Trophoblast cell (in vitro differentiated cells and primary cell): ENCODE results near the gene USP9X.

Source experiments
- DNase-seq, 2 donors: peaks; one replicate each; pipeline ENCODE4 v3.0.0-alpha.2; 2016
- H2AFZ ChIP-seq: 2 replicates; pipeline ENCODE4 v1.6.1; 2013; ENCODE audit warnings: low read length, moderate library complexity, mild to moderate bottlenecking; ENCODE audit not compliant: insufficient read depth, poor library complexity
- H2AK5ac ChIP-seq: 2 replicates; pipeline ENCODE4 v1.6.1; 2013; ENCODE audit warnings: mild to moderate bottlenecking, low read length
- H2BK120ac ChIP-seq: 2 replicates; pipeline ENCODE4 v1.6.1; 2013; ENCODE audit warnings: low read length, mild to moderate bottlenecking, moderate library complexity; ENCODE audit not compliant: insufficient read depth, poor library complexity
- H2BK12ac ChIP-seq: 2 replicates; pipeline ENCODE4 v1.6.1; 2013; ENCODE audit warnings: mild to moderate bottlenecking, low read length, moderate library complexity
- H2BK5ac ChIP-seq: 2 replicates; pipeline ENCODE4 v1.6.1; 2013; ENCODE audit warnings: low read length, low read depth, moderate library complexity, mild to moderate bottlenecking; ENCODE audit not compliant: poor library complexity
- H3K14ac ChIP-seq: 2 replicates; pipeline ENCODE4 v1.6.1; 2013; ENCODE audit warnings: mild to moderate bottlenecking, low read length
- H3K18ac ChIP-seq: 2 replicates; pipeline ENCODE4 v1.6.1; 2013; ENCODE audit warnings: mild to moderate bottlenecking, low read length
- H3K23ac ChIP-seq: 2 replicates; pipeline ENCODE4 v1.6.1; 2013; ENCODE audit warnings: low read length
- H3K27ac ChIP-seq: 2 replicates; pipeline ENCODE4 v1.5.1; 2013; ENCODE audit warnings: low read depth, mild to moderate bottlenecking, inconsistent platforms, low read length, moderate library complexity
- H3K27me3 ChIP-seq: 2 replicates; pipeline ENCODE4 v1.6.1; 2013; ENCODE audit warnings: inconsistent platforms, mild to moderate bottlenecking, low read length, moderate library complexity; ENCODE audit not compliant: insufficient read depth
- H3K36me3 ChIP-seq, 2 experiments: 1 replicate in 1 of 2; 2 replicates in 1 of 2; pipeline ENCODE4 v1.6.1; 2013; ENCODE audit warnings: low read length in 2 of 2, mild to moderate bottlenecking in 2 of 2, moderate library complexity in 1 of 2; ENCODE audit not compliant: insufficient read depth in 2 of 2, control insufficient read depth in 1 of 2
- H3K4ac ChIP-seq: 2 replicates; pipeline ENCODE4 v1.6.1; 2013; ENCODE audit warnings: low read depth, mild to moderate bottlenecking, low read length, moderate library complexity
- H3K4me1 ChIP-seq, 2 experiments: 1 replicate in 1 of 2; 2 replicates in 1 of 2; pipeline ENCODE4 v1.6.1; 2013; ENCODE audit warnings: low read length in 2 of 2, mild to moderate bottlenecking in 2 of 2, moderate library complexity in 1 of 2; ENCODE audit not compliant: insufficient read depth in 2 of 2, control insufficient read depth in 1 of 2
- H3K4me2 ChIP-seq: 2 replicates; pipeline ENCODE4 v1.6.1; 2013; ENCODE audit warnings: inconsistent platforms, mild to moderate bottlenecking, low read length, moderate library complexity
- H3K4me3 ChIP-seq: 2 replicates; pipeline ENCODE4 v1.5.1; 2013; ENCODE audit warnings: mild to moderate bottlenecking, low read depth, low read length, inconsistent platforms
- H3K79me1 ChIP-seq: one replicate; pipeline ENCODE4 v1.6.1; 2013; ENCODE audit warnings: low read length
- H3K79me2 ChIP-seq: 2 replicates; pipeline ENCODE4 v1.6.1; 2013; ENCODE audit warnings: low read length, mild to moderate bottlenecking; ENCODE audit not compliant: control insufficient read depth, insufficient read depth, poor library complexity
- H3K9ac ChIP-seq: 2 replicates; pipeline ENCODE4 v1.6.1; 2013; ENCODE audit warnings: mild to moderate bottlenecking, low read length
- H3K9me3 ChIP-seq: 2 replicates; pipeline ENCODE4 v1.6.1; 2013; ENCODE audit warnings: low read depth, mild to moderate bottlenecking, control low read depth, inconsistent platforms, low read length; ENCODE audit not compliant: insufficient read depth
- H4K12ac ChIP-seq: 2 replicates; pipeline ENCODE4 v1.6.1; 2013; ENCODE audit warnings: low read depth, mild to moderate bottlenecking, low read length, moderate library complexity
- H4K8ac ChIP-seq: 2 replicates; pipeline ENCODE4 v1.6.1; 2013; ENCODE audit warnings: low read depth, mild to moderate bottlenecking, low read length, moderate library complexity
- H4K91ac ChIP-seq: one replicate; pipeline ENCODE4 v1.6.1; 2013; ENCODE audit warnings: low read depth, mild to moderate bottlenecking, low read length, moderate library complexity
- WGBS: extraction: QIAGEN DNeasy Blood & Tissue Kit; methylation state at CpG from one replicate; pipeline ENCODE4 v1.1.7; 2013; ENCODE audit warnings: missing lambda C conversion rate; ENCODE audit not compliant: insufficient read length, insufficient coverage; ENCODE audit errors: extremely low coverage; 5-methylcytosine and 5-hydroxymethylcytosine counted together

The USP9X gene

GRCh38 chrX:41043674-41044345 lies 41.4 kb upstream of the USP9X start:
- Histone ChIP-seq H2AK5ac (no peak overlapping the region), H3K4me3 (no peak overlapping the region)
- no CpG with 5 or more reads among the region's 6 CpGs for WGBS

GRCh38 chrX:41045960-41046567 lies 39.2 kb upstream of the USP9X start:
- no peak overlapping the region for H3K4ac ChIP-seq
- DNase-seq: no peak
- H3K9ac ChIP-seq: no peak overlapping the region
- no peaks in the 10 kb centered on the region for H3K79me1 ChIP-seq
- no peak overlapping the region for H3K4me2 ChIP-seq
- no CpG with 5 or more reads among the region's 3 CpGs for WGBS
- H4K91ac ChIP-seq: no peak overlapping the region
- H2AFZ ChIP-seq: no peak overlapping the region
- no peaks in the 10 kb centered on the region for H3K36me3 ChIP-seq
- no peak overlapping the region for H3K4me3 ChIP-seq
- H2BK5ac ChIP-seq: no peak overlapping the region
- no peak overlapping the region for H2BK120ac ChIP-seq
- H3K23ac ChIP-seq: no peak overlapping the region
- no peaks in the 10 kb centered on the region for H3K27me3 ChIP-seq
- H2AK5ac ChIP-seq: no peak overlapping the region
- no peak overlapping the region for H3K27ac ChIP-seq
- H3K79me2 ChIP-seq: no peaks in the 10 kb centered on the region
- no peak overlapping the region for H4K12ac ChIP-seq
- H4K8ac ChIP-seq: no peak overlapping the region
- no peak overlapping the region for H2BK12ac ChIP-seq
- no peaks in the 10 kb centered on the region for H3K9me3 ChIP-seq
- H3K4me1 ChIP-seq: no peaks in the 10 kb centered on the region
- H3K14ac ChIP-seq: no peak overlapping the region
- no peak overlapping the region for H3K18ac ChIP-seq

More at GRCh38 chrX:41043674-41044345, 41.4 kb upstream of the USP9X start:
- H3K18ac ChIP-seq: no peak overlapping the region
- no peak overlapping the region for H2BK5ac ChIP-seq
- H3K14ac ChIP-seq: no peak overlapping the region
- no peak overlapping the region for H2BK12ac ChIP-seq
- no peaks in the 10 kb centered on the region for H3K27me3 ChIP-seq
- H3K79me1 ChIP-seq: no peaks in the 10 kb centered on the region
- H3K36me3 ChIP-seq: no peaks in the 10 kb centered on the region
- H3K9ac ChIP-seq: no peak overlapping the region
- H2BK120ac ChIP-seq: no peak overlapping the region
- no peak overlapping the region for H3K4me2 ChIP-seq
- no peak overlapping the region for H3K23ac ChIP-seq
- peak in 1 of 2 donors; percentile 46 for DNase-seq
- no peaks in the 10 kb centered on the region for H3K4me1 ChIP-seq
- no peak overlapping the region for H4K12ac ChIP-seq
- no peaks in the 10 kb centered on the region for H3K79me2 ChIP-seq
- no peak overlapping the region for H3K4ac ChIP-seq
- no peaks in the 10 kb centered on the region for H3K9me3 ChIP-seq
- H2AFZ ChIP-seq: no peak overlapping the region
- H3K27ac ChIP-seq: no peak overlapping the region
- no peak overlapping the region for H4K8ac ChIP-seq
- H4K91ac ChIP-seq: no peak overlapping the region

- Histone ChIP-seq H3K14ac (no peak overlapping the region), H3K4ac (no peak overlapping the region), H2BK5ac (no peak overlapping the region), H3K9ac (no peak overlapping the region), H4K91ac (no peak overlapping the region), H2BK12ac (no peak overlapping the region), H2BK120ac (no peak overlapping the region), H3K27ac (no peak overlapping the region), H4K8ac (no peak overlapping the region), H3K79me1 (no peaks in the 10 kb centered on the region), H3K18ac (no peak overlapping the region), H4K12ac (no peak overlapping the region), H3K9me3 (no peaks in the 10 kb centered on the region), H3K36me3 (no peaks in the 10 kb centered on the region), H3K27me3 (no peaks in the 10 kb centered on the region), H3K23ac (no peak overlapping the region), H2AK5ac (no peak overlapping the region), H3K4me1 (no peaks in the 10 kb centered on the region), H3K4me3 (no peak overlapping the region), H3K4me2 (no peak overlapping the region), H2AFZ (no peak overlapping the region), H3K79me2 (no peaks in the 10 kb centered on the region)
- WGBS: no CpG with 5 or more reads among the region's 8 CpGs
- no peak for DNase-seq
Observed at GRCh38 chrX:41047878-41048534, 37.2 kb upstream of the USP9X start.

- Histone ChIP-seq H3K27me3 (no peaks in the 10 kb centered on the region), H3K79me1 (no peaks in the 10 kb centered on the region), H3K79me2 (no peaks in the 10 kb centered on the region), H3K9ac (no peak overlapping the region), H2BK12ac (no peak overlapping the region), H3K36me3 (no peaks in the 10 kb centered on the region), H3K4me3 (no peak overlapping the region), H4K8ac (no peak overlapping the region), H2AK5ac (no peak overlapping the region), H2BK5ac (no peak overlapping the region), H4K12ac (no peak overlapping the region), H3K14ac (no peak overlapping the region), H3K4me2 (no peak overlapping the region), H3K4me1 (no peaks in the 10 kb centered on the region), H3K23ac (no peak overlapping the region), H3K9me3 (no peaks in the 10 kb centered on the region), H2AFZ (no peak overlapping the region), H3K4ac (no peak overlapping the region), H4K91ac (no peak overlapping the region), H2BK120ac (no peak overlapping the region), H3K27ac (no peak overlapping the region), H3K18ac (no peak overlapping the region)
- WGBS: no CpG with 5 or more reads among the region's 1 CpG
- no peak for DNase-seq
Observed at GRCh38 chrX:41050359-41050758, 34.9 kb upstream of the USP9X start.
